ENCODE results near the gene RAPGEFL1.
"Not testable (repeated sequence)": the region's sequence is repeated elsewhere in the genome, so short reads cannot be mapped to it uniquely, and the experiment has no call there.

The RAPGEFL1 gene

DNA sequence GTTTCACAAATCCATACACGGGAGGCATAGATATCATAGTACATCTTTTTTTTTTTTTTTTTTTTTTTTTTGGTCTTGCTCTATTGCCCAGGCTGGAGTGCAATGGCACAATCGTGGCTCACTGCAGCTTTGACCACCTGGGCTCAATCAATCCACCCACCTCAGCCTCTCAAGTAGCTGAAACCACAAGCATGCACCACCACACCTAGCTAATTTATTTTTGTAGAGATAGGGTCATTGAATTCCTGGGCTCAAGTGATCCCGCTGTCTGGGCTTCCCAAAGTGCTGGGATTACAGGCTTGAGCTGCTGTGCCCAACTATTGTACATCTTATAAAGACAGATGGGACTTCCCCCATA, 3.5 kb upstream of the RAPGEFL1 start:
- DNase-seq (ENCODE audit: low read depth, low spot score) = no peak

GRCh38 chr17:40174514-40174913, 2.8 kb upstream of the RAPGEFL1 start:
- DNase-seq (ENCODE audit: low read depth, low spot score) = no peak

DNA sequence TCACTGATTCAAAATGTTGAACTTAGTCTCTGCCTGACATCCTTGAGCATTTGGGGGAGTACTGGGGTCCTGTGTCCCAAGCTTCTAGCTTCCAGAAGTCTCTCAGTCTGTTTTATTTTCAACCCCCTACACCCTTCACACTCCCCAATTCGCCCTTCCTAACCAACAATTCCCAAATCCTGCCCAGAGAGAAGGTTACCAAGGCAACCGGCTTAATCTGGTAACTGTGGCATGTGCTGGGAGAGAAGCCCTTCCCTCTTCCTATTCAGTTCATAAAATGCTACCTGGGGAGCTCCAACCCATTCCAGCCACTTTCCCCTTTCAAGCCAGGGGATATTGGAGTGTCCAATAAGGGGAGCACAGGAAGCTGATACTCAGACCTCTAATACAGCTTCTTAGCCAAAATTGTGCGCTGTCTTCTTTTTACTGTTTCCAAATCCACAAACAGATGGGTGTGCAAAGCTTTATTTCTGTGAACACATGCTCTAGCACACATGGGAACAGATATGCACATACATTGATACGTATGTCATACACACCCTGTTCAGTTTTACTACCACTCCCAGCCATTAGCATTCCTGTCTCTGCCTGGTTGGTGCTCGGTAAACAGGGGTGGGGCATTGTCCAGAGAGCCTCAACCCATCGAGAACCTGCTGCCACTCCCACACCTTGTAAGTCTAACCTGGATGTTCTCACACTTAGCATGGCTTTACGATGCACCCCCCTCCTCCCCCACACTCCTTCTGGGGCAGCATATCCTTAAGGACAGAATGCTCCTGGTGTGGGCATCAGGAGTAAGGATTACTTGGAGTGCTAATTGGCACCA, 1.1 kb upstream of the RAPGEFL1 start:
- DNase-seq (ENCODE audit: low read depth, low spot score) = no peak

DNA sequence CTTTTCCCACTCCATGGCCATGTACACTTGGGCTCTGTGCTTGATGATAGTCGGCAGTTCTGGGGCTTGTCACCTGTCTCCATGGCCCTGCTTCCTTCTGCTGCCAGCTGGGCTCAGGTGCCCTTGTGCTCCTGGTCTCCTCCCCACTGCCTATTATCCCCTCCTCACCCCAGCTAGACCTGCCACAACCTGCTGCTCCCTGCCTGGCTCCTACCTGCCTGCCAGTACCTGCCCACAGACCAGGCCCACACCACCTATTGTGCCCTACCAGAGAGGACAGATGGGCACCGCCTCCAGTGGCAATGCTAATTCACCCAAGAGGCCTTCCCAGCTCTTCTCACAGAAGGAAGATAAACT, 538 bp upstream of the RAPGEFL1 start:
- no peak for DNase-seq (ENCODE audit: low read depth, low spot score)

- no peak for DNase-seq (ENCODE audit: low read depth, low spot score)
Observed at GRCh38 chr17:40178021-40178601, 841 bp downstream of the RAPGEFL1 start.

DNA sequence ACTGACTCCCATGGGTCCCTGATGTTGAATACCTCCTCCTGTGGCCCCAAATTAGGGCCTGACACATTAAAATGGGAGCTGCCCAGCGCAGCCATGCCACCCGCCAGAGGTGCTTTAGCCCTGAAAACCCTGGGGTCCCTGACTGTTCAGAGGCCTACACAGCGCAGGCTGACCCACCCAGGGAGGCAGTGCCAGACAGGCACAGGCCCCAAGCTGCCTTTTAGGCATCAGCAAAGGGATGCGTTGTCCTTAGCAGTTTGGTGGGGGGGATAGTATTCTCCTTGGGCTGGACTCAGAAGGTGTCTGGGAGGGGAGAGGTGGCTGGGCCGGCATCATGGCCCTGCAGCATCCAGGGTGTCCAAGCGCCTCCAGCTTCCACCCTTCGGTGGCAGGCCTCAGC, 1.4 kb downstream of the RAPGEFL1 start:
- DNase-seq (ENCODE audit: low read depth, low spot score) = no peak

DNA sequence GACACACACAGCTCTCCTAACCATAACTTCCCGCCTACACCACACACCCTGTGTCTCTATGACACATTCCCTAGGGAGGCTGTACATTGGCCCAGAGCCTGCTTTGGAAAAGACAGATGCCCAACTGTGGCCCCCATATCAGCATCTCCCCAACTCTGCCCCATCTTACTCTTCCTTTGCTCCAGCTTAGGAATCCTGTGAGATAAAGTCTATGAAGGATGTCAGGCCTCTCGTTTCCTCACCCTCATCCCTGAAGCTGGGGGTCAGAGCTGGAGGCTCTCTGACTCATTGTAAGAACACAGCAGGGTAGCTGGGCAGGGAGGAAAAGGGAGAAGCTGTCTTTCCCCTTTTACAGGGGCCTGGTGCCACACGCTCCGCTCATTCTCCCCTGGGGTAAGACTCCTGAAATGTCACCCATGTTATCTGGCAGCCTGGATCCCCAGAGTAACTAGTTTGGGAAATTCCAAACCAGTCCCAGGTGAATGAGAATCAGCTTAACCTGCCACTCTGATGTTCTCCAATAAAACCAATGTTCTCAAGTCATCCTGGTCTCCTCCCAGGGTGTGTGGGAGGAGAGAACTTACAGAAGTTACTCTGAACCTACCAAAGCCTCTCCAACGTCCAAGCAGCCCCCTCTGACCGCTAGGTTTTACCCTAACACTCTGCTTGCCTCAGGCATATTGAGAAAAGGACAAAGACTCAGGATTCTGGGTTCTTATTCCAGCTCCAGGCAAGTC, 2.8 kb downstream of the RAPGEFL1 start:
- DNase-seq (ENCODE audit: low read depth, low spot score) = peak; percentile 62

GRCh38 chr17:40180694-40181093, 3.4 kb downstream of the RAPGEFL1 start:
- DNase-seq (ENCODE audit: low read depth, low spot score) = no peak

- DNase-seq (ENCODE audit: low read depth, low spot score) = no peak
Observed at GRCh38 chr17:40181205-40181604, 3.9 kb downstream of the RAPGEFL1 start.

- no peak for DNase-seq (ENCODE audit: low read depth, low spot score)
Observed at GRCh38 chr17:40182606-40183005, 5.3 kb downstream of the RAPGEFL1 start.

DNA sequence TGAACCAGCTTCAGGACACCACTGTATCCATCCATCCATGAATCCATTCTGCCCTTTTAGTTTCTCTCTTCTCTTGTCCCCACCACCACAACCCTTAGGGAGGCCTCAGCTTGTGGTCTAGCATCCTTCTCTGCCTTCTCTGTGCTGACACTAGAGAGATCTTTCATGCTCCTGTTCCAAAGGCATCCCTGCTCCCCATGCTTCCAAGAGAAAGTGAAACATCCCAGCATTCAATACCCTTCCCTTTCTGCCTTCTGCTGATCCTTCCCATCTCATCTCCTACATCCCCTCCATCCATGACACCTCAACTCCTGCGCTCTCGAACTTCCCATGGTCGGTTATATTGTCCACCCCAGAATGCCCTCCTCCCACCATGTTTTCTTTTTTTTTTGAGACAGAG, 10.0 kb downstream of the RAPGEFL1 start:
- DNase-seq (ENCODE audit: low read depth, low spot score) = no peak

DNA sequence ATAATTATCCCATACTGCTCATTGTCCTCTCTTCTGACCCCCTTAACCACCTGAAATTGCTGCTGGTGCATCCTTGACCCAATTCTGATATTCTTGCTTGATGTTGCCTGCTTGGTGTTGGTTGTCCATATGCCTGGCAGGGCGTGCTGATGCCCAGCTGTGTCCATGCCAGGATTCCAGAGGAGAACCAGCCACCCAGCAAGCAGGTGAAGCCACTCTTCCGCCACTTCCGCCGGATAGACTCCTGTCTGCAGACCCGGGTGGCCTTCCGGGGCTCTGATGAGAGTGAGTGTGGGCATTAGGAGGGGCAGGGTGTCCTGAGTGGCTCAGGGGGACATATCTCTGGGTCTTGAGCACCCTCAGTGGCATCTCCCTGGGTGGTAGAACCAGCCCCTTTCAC, 11.4 kb downstream of the RAPGEFL1 start:
- DNase-seq (ENCODE audit: low read depth, low spot score) = no peak

DNA sequence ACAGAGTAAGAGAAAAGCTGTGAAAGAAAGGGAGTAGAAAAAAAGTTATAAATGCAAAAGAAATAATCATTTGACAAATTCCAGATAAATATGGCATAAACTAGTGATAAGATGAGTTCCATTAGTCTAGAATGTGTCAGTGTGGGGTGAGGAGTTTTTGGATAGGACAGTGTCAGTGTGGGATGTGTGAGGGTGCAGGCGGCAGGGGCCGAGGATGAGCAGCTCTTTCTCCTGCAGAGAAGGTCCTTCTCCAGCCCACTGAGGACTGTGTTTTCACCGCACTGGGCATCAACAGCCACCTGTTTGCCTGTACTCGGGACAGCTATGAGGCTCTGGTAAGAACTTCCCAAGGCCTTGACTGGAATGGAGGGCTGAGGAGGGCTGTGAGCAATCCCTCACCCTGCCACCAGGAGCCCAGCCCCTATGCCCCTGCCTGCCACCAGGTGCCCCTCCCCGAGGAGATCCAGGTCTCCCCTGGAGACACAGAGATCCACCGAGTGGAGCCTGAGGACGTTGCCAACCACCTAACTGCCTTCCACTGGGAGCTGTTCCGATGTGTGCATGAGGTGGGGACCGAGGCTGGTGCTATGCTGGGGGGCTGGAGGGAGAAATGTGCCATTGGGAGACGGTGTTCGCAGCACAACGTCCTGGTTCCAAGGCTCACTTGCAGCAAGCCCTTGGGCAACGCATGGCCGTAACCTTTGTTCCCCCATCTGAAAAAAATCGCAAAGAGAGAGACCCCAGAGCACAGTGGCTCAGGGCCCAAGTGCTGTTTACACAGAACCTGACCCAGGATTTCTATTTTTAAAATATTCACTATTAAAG, 13.1 kb downstream of the RAPGEFL1 start:
- no peak for DNase-seq (ENCODE audit: low read depth, low spot score)

- DNase-seq (ENCODE audit: low read depth, low spot score) = peak; percentile 91
Observed at GRCh38 chr17:40191237-40192208, 14.3 kb downstream of the RAPGEFL1 start.

DNA sequence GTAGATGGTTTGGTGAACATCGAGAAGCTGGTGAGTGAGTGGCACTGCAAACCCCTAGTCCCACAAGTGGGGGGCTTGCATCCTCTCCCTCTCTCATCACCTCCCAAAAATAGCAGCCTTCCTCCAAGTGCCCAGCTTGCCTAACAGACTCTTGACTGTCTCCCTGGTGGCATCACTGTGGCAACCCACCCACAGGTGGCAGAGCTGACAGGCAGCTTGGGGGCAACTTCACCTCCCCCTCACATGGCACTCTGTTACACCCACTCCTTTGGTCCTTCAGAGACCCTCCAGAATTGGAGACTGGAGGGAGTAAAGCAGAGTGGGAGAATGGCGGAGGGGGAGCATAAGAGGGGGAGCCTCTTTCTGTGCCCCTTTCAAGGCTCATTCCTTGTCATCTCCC, 15.7 kb downstream of the RAPGEFL1 start:
- DNase-seq (ENCODE audit: low read depth, low spot score) = no peak

- no peak for DNase-seq (ENCODE audit: low read depth, low spot score)
Observed at GRCh38 chr17:40194821-40195220, 17.6 kb downstream of the RAPGEFL1 start.

- DNase-seq (ENCODE audit: low read depth, low spot score) = no peak
Observed at GRCh38 chr17:40197550-40197949, 20.3 kb downstream of the RAPGEFL1 start.

- DNase-seq (ENCODE audit: low read depth, low spot score) = not testable (repeated sequence)
Observed at GRCh38 chr17:40197965-40198456, 20.7 kb downstream of the RAPGEFL1 start.

GRCh38 chr17:40198576-40198975, 21.3 kb downstream of the RAPGEFL1 start:
- DNase-seq (ENCODE audit: low read depth, low spot score) = no peak

DNA sequence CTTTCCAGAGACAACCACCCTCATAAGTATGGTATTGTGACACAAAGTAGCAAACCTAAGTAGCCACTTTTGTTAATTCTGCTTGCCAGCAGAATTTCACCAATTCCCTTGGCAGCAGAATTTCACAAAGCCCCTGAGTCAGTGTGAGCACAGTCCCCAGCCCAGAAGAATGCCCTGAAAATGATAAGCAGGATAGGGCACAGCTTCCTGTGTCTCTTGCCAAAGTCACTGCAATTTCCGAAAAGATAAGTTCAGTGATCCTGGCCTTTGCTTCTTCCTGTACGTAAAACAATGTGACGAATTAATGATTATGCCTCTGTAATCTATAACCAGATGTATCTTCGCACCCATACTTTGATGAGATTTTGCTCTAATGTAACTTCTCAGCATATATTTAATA, 25.9 kb downstream of the RAPGEFL1 start:
- DNase-seq (ENCODE audit: low read depth, low spot score) = no peak

GRCh38 chr17:40206193-40206592, 28.9 kb downstream of the RAPGEFL1 start:
- not testable (repeated sequence) for DNase-seq (ENCODE audit: low read depth, low spot score)

Measured in astrocyte of the hippocampus (primary cell).